Measurements from ENCODE around the gene CPD.

The CPD gene

GRCh38 chr17:30363715-30364202, 15.0 kb upstream of the CPD start:
- H3K4me3 ChIP-seq (replicated peaks; ENCODE audit: low read depth, low read length) = no peak overlapping the region
- no peak for TF ChIP-seq CTCF (IDR thresholded peaks at IDR 0.05; ENCODE audit: low read depth, low read length, missing control alignments)
- peak; percentile 91 for DNase-seq (ENCODE audit: extremely low read depth, low read depth)

- no peak for TF ChIP-seq CTCF (IDR thresholded peaks at IDR 0.05; ENCODE audit: low read depth, low read length, missing control alignments)
- DNase-seq (ENCODE audit: extremely low read depth, low read depth) = no peak
- H3K4me3 ChIP-seq (replicated peaks; ENCODE audit: low read depth, low read length) = no peak overlapping the region
Observed at GRCh38 chr17:30366536-30366935, 12.2 kb upstream of the CPD start.

- no peak for DNase-seq (ENCODE audit: extremely low read depth, low read depth)
- no peak overlapping the region for H3K4me3 ChIP-seq (replicated peaks; ENCODE audit: low read depth, low read length)
- TF ChIP-seq CTCF (IDR thresholded peaks at IDR 0.05; ENCODE audit: low read depth, low read length, missing control alignments) = no peak
Observed at GRCh38 chr17:30368912-30369720, 9.6 kb upstream of the CPD start.

GRCh38 chr17:30369995-30370394, 8.7 kb upstream of the CPD start:
- TF ChIP-seq CTCF (IDR thresholded peaks at IDR 0.05; ENCODE audit: low read depth, low read length, missing control alignments) = no peak
- no peak for DNase-seq (ENCODE audit: extremely low read depth, low read depth)
- no peak overlapping the region for H3K4me3 ChIP-seq (replicated peaks; ENCODE audit: low read depth, low read length)

- no peak for TF ChIP-seq CTCF (IDR thresholded peaks at IDR 0.05; ENCODE audit: low read depth, low read length, missing control alignments)
- no peak for DNase-seq (ENCODE audit: extremely low read depth, low read depth)
- no peak overlapping the region for H3K4me3 ChIP-seq (replicated peaks; ENCODE audit: low read depth, low read length)
Observed at GRCh38 chr17:30372755-30373154, 6.0 kb upstream of the CPD start.

GRCh38 chr17:30375661-30376060, 3.1 kb upstream of the CPD start:
- H3K4me3 ChIP-seq (replicated peaks; ENCODE audit: low read depth, low read length) = no peak overlapping the region
- DNase-seq (ENCODE audit: extremely low read depth, low read depth) = no peak
- TF ChIP-seq CTCF (IDR thresholded peaks at IDR 0.05; ENCODE audit: low read depth, low read length, missing control alignments) = no peak
